Renal pelvis (tissue), 12 donors: ENCODE measurements around the gene RPL7L1. TPM values are rescaled to one million over a fixed set of nuclear protein-coding genes. Genes with fewer than 3 reads are reported as not detected.
"Not testable (repeated sequence)": the region's sequence is repeated elsewhere in the genome, so short reads cannot be mapped to it uniquely, and the experiment has no call there.

Source experiments
- DNase-seq: peaks from one replicate; pipeline ENCODE4 v3.0.0-alpha.2; 2013
- long read RNA-seq, 16 experiments: transcript quantifications; one replicate each; lab custom pipeline, GENCODE V29; 2026
- polyA plus RNA-seq, 3 donors: library from polyadenylated mRNA; unstranded; fragments of 120-200 nt; gene quantifications; one replicate each; pipeline ENCODE4 v1.2.1, GENCODE V29; 2013; ENCODE audit not compliant: insufficient read length in 3 of 3

The RPL7L1 gene
- 100 to 1,000 TPM in 2 of 3 donors, 10 to 100 TPM in 1; 87.3 to 135 (median 113) TPM for polyA plus RNA-seq
- long read RNA-seq, donor 1, full-length matches to known transcripts, result 15 of 15 reads
- long read RNA-seq, donor 1, partial matches to known transcripts, result 0 of 15 reads
- long read RNA-seq, donor 1, other reads (novel, unspliced or antisense), result 0 of 15 reads
- long read RNA-seq, donor 2, full-length matches to known transcripts, result 18 of 18 reads
- long read RNA-seq, donor 2, partial matches to known transcripts, result 0 of 18 reads
- long read RNA-seq, donor 2, other reads (novel, unspliced or antisense), result 0 of 18 reads
- long read RNA-seq, donor 3, full-length matches to known transcripts, result 18 of 18 reads
- long read RNA-seq, donor 3, partial matches to known transcripts, result 0 of 18 reads
- long read RNA-seq, donor 3, other reads (novel, unspliced or antisense), result 0 of 18 reads
- long read RNA-seq, donor 4, full-length matches to known transcripts, result 25 of 35 reads
- long read RNA-seq, donor 4, partial matches to known transcripts, result 10 of 35 reads
- long read RNA-seq, donor 4, other reads (novel, unspliced or antisense), result 0 of 35 reads
- long read RNA-seq, donor 5, full-length matches to known transcripts, result 10 of 15 reads
- long read RNA-seq, donor 5, partial matches to known transcripts, result 5 of 15 reads
- long read RNA-seq, donor 5, other reads (novel, unspliced or antisense), result 0 of 15 reads
- long read RNA-seq, donor 6, full-length matches to known transcripts, result 12 of 17 reads
- long read RNA-seq, donor 6, partial matches to known transcripts, result 5 of 17 reads
- long read RNA-seq, donor 6, other reads (novel, unspliced or antisense), result 0 of 17 reads
- long read RNA-seq, donor 7, full-length matches to known transcripts, result 18 of 18 reads
- long read RNA-seq, donor 7, partial matches to known transcripts, result 0 of 18 reads
- long read RNA-seq, donor 7, other reads (novel, unspliced or antisense), result 0 of 18 reads
- long read RNA-seq, donor 8, full-length matches to known transcripts, result 4 of 4 reads
- long read RNA-seq, donor 8, partial matches to known transcripts, result 0 of 4 reads
- long read RNA-seq, donor 8, other reads (novel, unspliced or antisense), result 0 of 4 reads
- long read RNA-seq, donor 9, full-length matches to known transcripts, result 31 of 37 reads
- long read RNA-seq, donor 9, partial matches to known transcripts, result 6 of 37 reads
- long read RNA-seq, donor 9, other reads (novel, unspliced or antisense), result 0 of 37 reads
- long read RNA-seq, donor 10, full-length matches to known transcripts, result 21 of 21 reads
- long read RNA-seq, donor 10, partial matches to known transcripts, result 0 of 21 reads
- long read RNA-seq, donor 10, other reads (novel, unspliced or antisense), result 0 of 21 reads
- long read RNA-seq, donor 11, full-length matches to known transcripts, result 18 of 26 reads
- long read RNA-seq, donor 11, partial matches to known transcripts, result 8 of 26 reads
- long read RNA-seq, donor 11, other reads (novel, unspliced or antisense), result 0 of 26 reads
- long read RNA-seq, donor 12, full-length matches to known transcripts, result 20 of 20 reads
- long read RNA-seq, donor 12, partial matches to known transcripts, result 0 of 20 reads
- long read RNA-seq, donor 12, other reads (novel, unspliced or antisense), result 0 of 20 reads
- long read RNA-seq, donor 13, full-length matches to known transcripts, result 6 of 6 reads
- long read RNA-seq, donor 13, partial matches to known transcripts, result 0 of 6 reads
- long read RNA-seq, donor 13, other reads (novel, unspliced or antisense), result 0 of 6 reads
- long read RNA-seq, donor 14, full-length matches to known transcripts, result 26 of 41 reads
- long read RNA-seq, donor 14, partial matches to known transcripts, result 15 of 41 reads
- long read RNA-seq, donor 14, other reads (novel, unspliced or antisense), result 0 of 41 reads
- long read RNA-seq, donor 15, full-length matches to known transcripts, result 16 of 23 reads
- long read RNA-seq, donor 15, partial matches to known transcripts, result 7 of 23 reads
- long read RNA-seq, donor 15, other reads (novel, unspliced or antisense), result 0 of 23 reads
- long read RNA-seq, donor 16, full-length matches to known transcripts, result 13 of 13 reads
- long read RNA-seq, donor 16, partial matches to known transcripts, result 0 of 13 reads
- long read RNA-seq, donor 16, other reads (novel, unspliced or antisense), result 0 of 13 reads

DNA sequence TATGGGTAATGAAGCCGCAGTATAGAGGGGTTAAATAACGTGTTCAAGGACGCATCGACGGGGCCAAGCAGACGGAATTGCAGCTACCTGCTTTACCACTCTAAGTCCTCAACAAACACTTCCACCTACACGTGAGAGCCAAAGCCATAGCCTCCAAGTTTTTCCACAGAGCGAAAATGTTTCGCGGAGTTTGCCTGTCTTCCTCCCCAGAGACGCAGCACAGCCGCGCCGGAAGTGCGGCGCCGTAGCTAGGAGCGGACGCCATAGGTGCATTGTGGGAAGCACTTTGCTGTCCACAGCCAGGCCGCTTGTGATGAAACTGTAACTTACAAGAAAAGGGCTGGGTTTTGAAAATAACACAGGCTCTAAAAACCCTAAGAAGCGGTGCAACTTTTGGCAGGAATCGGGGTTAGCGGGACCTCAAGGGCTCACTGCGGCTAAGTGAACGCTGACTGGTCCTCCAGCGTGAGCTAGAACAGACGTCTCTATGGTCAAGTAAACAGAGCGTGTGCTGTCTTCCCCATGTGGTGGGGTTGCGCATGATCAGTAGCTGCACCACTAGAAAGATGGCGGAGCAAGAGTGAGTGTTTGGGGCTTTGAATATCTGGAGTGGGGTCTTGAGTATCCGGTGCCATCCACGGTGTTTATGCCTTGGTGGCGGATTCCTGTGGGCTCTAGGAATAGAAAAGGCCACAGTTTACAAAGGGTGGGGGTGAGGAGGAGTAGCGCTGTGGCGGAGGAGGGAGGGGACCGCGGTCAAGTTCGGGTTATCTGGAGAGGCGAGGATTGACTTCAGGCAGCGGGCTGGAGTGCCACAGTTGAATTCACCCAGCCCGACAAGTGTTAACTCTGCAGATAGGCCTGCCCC, at the start of gene RPL7L1:
RPL7L1 (plus strand) TSS at position 245 of the 868 bp plus-strand sequence; CDS start at position 540, 295 bp downstream.
- peak; percentile 86 for DNase-seq

DNA sequence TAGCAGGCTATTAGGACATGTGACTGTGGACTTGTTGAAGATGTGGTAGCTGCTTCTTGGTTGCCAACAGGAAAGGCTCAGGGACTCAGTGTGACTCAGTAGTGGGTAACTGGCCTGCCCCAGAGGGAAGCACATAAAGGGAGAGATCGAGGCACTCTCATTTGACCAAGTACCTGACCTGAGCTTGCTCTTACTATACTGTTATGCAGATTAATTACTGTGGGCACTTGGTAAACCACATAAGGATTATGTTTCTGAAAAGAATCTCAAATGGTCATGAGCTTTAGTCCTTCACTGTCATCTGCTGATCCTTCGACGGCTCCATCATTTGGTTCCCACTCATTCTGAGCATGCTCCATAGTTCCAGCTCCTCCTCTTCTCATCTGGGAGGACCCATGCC, 48.2 kb upstream of the RPL7L1 start:
- no peak for DNase-seq

DNA sequence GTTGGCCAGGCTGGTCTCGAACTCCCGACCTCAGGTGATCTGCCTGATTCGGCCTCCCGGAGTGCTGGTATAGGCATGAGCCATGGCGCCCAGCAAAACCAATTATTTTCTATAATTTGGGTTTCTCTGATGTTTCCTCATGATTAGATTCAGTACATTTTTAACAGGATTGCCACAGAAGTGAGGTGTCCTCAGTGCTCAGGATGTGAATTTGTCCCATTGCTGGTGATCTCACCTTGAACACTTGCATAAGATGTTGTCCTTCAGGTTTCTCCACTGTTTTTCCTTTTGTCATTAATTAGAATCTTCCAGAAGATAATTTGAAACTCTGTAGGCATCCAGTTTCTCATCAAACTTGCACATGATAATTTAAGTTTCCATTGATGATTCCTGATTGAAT, 45.4 kb upstream of the RPL7L1 start:
- DNase-seq, result no peak

DNA sequence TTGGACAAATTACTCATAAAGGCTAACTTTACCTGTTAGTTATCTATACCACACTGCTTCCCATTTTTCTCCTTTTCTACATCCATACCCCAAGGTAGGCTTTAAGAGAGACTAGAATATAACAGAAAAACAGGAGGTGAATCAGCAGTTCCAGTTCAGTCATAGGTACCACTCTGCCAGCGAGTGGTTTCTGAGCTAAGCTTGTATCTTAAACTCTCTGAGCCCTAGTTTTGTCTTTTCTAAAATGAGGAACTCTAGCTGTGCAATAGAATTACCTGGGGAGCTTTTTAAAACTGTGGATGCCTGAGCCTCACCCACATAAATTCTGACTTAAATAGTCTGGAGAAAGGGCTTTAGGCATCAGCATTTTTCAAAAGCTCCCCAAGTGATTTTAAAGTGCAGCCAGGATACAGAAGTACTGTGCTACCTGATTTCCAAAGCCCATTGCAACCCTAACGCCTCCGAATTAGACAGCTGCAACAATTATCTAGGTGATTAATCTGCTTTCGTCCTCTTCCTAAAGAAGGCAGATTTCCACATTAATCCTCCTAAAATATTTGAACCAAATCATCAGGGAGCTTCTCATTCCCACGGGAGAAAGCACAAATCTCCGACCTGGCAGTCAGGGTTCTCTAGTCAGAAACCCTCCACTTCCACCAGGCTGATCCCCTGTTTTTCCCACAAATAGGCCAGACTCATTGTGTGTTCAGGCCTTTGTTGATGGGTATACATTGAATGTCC, 37.4 kb upstream of the RPL7L1 start:
- no peak for DNase-seq

DNA sequence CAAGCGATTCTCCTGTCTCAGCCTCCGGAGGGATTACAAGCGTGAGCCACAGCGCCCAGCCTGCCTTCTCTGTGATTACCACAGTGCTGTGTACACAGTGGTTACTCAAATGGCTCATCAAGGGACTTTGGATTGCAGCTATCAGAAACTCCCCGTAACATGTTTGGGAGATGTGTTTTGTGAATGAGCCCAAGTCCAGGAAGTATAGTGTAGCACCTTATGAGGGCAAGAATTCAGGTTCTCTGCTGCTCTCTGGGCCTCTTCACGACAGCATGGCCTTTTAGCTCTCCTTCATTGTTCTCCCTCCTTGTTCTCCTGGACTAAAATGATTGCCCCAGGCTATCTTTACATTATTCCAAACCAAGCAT, 34.1 kb upstream of the RPL7L1 start:
- no peak for DNase-seq

DNA sequence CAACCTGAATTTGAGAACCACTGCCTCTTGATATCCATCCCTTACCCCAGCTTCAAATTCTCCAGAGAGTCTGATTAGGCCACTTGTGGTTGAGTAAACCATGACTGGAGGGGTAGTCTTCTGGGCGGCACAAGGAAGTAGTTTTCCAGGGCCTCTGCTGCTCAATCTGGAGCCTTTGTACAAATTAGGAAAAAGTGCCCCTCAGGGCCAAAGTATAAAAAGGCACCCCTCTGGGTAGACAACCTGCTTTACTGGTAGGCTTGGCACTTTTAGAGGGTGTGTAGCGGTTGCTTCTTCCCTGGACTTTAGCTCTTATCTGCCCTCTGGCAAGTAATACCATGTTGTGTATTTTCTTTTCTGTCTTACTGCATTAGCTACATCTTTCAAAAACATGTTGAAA, 32.9 kb upstream of the RPL7L1 start:
- DNase-seq, result no peak

DNA sequence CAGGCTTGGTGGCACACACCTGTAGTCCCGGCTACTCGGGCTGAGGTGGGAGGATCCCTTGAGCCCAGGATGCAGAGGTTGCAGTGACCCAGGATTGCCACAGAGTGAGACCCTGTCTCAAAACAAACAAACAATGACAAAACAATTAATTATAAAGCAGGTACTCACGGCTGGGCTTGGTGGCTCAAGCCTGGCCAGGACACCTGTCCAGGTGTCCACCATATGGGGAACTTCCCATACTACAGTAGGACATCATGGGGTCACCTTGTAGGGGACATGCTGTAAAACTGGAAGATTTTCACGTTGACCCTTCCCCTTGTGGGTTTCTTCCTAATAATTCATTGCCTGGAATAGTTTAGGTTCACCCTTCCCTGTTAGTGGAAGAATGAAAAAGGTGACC, 30.7 kb upstream of the RPL7L1 start:
- DNase-seq, result no peak

DNA sequence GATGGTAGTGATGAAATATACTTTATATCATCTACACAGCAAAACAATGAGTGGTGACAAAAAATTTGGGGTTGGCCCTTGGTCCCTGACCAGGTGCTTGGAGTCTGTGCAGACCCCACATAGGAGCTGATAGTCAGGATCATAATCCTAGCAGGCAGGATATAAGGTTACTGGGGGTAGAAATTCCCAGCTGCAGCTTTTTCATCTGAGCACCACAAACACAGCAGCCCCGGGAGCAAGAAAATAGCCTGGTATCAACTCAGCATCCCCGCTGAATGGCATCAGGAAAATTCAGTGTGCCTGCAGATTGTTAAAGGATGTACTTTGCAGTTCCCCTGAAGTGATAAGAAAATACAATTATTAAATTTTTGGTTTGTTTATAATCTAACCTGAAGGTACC, 27.8 kb upstream of the RPL7L1 start:
- no peak for DNase-seq

DNA sequence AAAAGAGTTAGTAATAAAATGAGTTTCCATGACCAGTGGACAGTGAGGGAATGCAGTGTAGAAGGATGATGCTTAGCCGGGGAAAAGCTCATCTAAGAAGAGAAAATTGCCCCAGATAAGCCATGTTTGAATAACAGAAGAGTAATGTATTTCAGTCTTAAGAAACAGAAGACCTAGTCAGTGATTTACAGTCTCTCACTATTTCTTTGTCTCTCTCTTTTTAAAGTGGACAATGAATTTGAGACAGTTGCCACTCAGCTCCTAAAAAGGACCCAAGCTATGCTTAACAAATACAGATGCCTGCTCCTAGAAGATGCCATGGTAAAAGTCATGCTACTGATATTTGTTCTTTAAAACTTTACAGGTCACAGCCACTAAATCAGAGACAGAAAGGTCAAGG, 19.4 kb upstream of the RPL7L1 start:
- no peak for DNase-seq

DNA sequence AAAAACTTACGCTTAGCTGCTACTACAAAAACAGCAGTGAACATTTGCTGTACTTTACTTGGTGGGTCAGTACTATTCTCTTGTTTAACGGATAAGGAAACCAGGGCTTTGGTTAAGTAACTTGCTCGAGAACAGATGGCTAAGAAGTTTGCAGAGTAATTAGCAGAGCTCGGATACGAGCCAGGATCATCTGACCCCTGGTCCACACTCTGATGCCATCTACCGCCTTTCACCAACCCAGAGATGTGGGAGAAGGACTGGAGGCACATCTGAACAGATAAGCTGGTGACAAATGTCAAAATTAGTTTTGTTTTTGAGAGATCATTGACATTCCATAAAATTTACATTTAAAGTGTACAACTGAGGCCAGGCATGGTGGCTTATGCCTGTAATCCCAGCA, 18.9 kb upstream of the RPL7L1 start:
- DNase-seq, result no peak

DNA sequence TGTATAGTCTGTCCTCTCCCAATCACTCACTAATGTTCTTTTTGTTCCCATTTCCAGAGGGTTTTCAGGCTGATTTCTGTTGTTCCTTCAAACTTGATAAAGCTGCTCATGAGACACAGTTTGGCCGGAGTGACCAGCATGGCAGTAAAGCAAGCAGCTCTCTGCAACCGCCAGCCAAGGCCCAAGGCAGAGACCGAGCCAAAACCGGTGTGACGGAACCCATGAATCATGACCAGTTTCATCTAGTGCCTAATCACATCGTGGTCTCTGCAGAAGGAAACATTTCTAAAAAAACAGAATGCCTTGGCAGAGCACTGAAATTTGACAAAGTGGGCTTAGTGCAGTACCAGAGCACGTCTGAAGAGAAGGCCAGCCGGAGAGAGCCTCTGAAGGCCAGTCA, 14.8 kb upstream of the RPL7L1 start:
- DNase-seq, result no peak

DNA sequence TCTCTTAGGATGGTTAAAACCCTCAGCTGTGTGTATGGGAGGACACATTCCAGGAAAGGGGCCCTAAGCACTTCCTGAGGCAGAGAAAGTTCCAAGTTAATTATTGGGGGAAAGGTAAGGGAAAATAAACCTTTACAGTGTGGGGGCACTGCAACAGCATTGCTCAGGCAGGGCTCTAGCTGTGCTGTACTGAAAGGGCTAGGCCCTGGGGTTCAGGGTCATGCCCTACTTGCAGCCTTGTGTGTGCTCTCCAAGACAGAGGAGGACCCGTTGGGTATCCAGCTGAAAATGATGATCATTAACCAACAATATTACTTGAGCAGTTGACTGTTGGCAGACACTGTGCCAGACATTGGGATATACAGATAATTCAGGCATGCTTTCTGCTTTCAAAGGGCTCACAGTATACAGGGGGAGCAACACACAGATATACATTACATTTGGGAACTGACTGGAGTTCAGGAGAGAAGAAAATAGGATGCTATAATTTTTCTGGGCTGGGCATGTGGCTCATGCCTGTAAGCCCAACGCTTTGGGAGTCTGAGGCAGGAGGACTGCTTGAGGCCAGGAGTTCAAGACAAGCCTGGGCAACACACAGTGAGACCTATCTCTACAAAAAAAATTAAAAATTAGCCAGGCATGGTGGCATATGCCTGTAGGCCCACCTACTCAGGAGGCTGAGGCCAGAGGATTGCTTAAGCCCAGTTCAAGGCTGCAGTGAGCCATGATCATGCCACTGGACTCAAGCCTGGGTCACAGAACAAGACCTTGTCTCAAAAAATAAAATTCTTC, 9.1 kb upstream of the RPL7L1 start:
- no peak for DNase-seq

DNA sequence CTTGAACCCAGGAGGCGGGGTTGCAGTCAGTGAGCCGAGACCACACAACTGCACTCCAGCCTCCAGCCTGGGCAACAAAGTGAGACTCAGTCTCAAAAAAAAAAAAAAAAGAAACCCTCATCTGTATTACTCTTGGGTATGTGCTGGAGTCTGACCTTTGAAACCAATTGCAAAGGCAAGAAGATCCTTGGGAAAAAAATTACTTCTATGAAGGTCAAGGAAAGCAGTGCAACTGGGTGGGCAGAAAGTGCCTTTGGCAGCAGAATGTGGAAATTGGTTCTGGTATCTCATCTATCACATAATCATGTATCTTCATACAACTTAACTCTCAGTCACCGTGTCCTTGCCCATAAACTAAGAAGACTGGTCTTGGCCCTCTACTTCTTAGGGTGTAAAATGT, 7.7 kb upstream of the RPL7L1 start:
- DNase-seq, result no peak

DNA sequence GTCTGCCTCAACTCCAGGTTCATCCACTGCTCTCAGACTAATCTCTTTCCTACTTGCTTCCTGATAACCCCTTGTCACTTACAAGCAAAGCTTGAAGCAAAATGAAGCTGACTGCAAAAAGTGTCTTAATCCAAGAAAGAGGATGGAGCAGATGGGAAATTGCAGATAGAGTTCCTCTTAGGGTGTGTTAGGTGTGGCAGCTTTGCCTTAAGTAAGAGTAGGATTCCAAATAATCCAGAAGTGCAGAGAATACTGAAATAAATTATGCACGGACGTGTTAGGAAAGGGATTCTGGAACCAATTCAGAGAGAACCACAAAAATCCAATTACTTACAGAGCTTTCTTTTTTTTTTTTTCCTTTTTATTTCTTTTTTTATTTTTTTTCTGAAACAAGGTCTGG, 6.1 kb upstream of the RPL7L1 start:
- DNase-seq, result no peak

DNA sequence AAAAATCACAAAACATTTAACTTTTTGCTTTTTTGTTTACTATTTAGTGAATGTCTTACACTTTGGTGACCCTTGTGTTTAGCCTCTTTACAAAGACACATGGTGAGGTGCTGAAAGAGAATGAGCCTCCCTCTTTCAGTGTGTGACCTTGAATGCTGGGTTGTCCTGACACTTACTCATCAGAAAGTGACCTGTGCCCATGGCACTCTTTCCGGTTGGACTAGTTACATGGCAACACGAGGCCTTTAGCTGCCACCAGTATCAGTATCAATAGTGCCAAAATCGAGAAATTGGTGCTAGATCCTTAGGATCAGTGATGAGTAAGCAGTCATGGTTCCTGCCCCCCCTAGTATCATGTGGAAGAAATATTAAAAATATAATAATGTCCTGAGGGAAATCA, 1.7 kb upstream of the RPL7L1 start:
- DNase-seq, result no peak

DNA sequence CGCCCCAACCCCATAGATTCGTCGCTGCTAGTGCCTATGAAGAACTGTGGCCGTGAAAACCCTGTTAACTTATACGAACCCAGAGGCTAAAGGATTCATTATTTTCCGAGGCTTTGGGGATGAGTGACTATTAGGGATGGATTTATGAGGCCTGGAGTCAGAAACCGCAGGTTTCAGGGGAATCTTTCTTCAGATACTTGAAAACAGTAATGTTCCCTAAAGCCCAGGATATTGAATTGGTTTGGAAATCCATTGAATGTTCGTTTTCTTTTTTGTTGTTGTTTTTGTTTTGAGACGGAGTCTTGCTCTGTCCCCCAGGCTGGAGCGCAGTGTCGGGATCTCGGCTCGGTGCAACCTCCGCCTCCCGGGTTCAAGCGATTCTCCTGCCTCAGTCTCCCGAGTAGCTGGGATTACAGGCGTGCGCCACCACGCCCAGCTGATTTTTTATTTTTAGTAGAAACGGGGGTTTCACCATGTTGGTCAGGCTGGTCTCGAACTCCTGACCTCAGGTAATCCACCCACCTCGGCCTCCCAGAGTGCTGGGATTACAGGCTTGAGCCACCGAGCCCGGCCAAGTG, 913 bp downstream of the RPL7L1 start:
- DNase-seq, result not testable (repeated sequence)

DNA sequence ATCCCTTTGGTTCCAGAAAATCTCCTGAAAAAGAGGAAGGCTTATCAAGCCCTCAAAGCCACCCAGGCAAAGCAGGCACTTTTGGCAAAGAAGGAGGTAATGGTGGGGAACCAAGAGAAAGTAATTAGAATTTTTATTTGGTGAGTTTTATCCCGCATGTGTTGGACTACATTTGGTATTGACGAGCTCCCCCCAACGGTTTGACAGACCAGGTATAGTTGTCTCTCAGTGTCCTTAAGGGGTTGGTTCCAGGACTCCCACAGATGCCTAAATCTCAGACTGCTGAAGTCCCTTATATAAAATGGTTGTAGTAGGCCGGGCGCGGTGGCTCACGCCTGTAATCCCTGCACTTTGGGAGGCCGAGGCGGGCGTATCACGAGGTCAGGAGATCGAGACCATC, 1.5 kb downstream of the RPL7L1 start:
- DNase-seq, result not testable (repeated sequence)
